ENCODE results near the gene NPL.

NPL gene

GRCh38 chr1:182778862-182779261 lies 10.7 kb upstream of the NPL start:
- no peak for DNase-seq (ENCODE audit: low read depth in 2 of 2)

DNA sequence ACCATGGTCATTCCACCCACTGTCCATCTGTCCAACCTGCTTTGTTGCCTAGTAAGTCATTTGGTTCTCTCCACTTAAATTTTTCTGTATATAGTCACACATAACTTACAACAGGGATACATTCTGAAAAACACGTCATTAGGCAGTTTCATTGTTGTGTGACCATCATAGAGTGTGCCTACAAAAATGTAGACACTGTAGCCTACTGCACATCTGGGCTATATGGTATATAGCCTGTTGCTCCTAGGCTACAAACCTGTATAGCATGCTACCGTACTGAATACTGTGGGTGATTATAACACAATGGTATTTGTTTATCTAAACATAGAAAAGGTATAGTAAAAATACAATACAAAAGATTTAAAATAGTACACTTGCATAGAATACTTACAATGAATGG lies 10.0 kb upstream of the NPL start:
- no peak for DNase-seq (ENCODE audit: low read depth in 2 of 2)

GRCh38 chr1:182781841-182782586 lies 7.6 kb upstream of the NPL start:
- peak; percentile 33 to 66 for DNase-seq (ENCODE audit: low read depth in 2 of 2)

DNA sequence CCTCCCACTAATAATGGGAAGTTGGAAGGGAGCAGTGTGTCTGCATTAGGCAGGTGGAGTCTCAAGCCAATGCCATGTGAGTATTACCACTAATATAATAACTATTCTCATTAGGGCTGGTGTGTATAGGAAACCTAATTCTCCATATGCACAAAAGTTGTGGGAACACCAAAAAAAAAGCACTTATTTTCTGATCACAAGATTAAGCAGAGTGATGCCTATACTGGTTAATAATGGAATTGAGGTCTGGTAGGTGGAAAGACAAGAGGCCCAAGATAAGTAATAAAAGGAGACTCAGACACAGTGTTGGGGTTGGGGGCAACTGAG lies 7.0 kb upstream of the NPL start:
- no peak for DNase-seq (ENCODE audit: low read depth in 2 of 2)

GRCh38 chr1:182783068-182783467 lies 6.5 kb upstream of the NPL start:
- no peak for DNase-seq (ENCODE audit: low read depth in 2 of 2)

GRCh38 chr1:182784556-182785171 lies 4.9 kb upstream of the NPL start:
- DNase-seq (ENCODE audit: low read depth in 2 of 2): no peak

DNA sequence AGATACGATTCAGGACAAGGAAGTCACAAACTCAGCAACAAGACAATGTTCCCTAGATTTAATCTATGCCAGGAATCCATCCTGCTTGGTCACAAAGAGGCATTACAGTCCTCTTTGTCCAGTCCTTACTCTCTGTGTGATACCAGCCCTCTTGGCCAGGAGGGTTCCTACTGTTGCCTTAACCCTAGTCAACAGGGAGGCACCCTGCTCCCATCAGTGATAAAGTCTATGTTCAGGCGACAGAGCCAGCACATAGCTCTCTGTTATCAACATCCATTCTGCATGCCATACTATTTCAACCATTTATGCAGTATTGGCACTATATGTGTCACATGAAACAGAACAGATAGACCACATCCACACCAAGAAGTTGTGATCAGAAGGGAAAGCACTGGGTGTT lies 4.4 kb upstream of the NPL start:
- DNase-seq (ENCODE audit: low read depth in 2 of 2): no peak

DNA sequence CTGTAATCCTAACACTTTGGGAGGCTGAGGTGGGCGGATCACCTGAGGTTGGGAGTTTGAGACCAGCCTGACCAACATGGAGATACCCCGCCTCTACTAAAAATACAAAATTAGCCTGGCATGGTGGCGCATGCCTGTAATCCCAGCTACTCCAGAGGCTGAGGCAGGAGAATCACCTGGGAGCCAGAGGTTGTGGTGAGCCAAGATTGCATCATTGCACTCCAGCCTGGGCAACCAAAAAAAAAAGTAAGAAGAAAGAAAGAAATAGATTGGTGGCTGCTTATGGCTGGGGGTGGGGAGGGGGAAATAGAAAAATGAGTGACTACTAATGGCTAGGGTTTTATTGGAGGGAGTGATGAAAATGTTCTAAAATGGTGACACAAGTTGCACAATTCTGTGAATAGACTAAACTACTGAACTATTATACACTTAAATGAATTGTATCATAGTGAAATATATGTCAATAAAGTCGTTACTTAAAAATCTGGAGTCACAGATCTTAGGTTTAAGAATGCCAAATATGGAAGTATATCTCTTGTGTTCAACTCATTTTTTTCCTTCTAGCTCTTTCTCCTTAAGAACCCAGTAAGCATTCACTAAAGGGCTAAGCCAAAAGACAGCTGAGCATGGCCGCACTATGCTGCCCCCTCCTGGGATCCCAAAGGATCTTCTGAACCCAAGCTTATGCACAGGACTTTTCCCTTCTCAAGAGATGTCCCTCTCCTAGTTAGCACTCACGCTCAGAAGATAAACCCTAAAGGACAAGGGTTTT lies 3.2 kb upstream of the NPL start:
- peak; percentile 17 to 29 for DNase-seq (ENCODE audit: low read depth in 2 of 2)

GRCh38 chr1:182786995-182787324 lies 2.6 kb upstream of the NPL start:
- no peak for DNase-seq (ENCODE audit: low read depth in 2 of 2)

GRCh38 chr1:182791281-182792179 lies 2.0 kb downstream of the NPL start:
- no peak for DNase-seq (ENCODE audit: low read depth in 2 of 2)

DNA sequence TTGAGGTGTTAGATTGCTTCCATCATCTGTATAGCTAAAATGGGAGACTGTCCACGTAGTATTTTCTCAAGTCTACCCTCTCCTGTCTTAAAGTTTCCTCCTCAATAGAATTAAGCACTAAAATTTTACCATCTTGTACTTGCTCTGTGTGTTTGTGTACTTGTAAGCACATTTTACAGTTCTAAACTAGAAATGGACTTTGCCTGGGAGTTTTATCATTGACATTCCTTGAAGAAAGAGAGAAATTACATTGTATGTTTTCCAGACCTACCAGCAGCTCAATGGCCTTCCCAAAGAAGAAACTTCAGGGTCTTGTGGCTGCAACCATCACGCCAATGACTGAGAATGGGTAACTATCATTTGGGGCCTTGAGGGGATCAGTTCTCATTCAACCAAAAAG lies 4.5 kb downstream of the NPL start:
- no peak for DNase-seq (ENCODE audit: low read depth in 2 of 2)

DNA sequence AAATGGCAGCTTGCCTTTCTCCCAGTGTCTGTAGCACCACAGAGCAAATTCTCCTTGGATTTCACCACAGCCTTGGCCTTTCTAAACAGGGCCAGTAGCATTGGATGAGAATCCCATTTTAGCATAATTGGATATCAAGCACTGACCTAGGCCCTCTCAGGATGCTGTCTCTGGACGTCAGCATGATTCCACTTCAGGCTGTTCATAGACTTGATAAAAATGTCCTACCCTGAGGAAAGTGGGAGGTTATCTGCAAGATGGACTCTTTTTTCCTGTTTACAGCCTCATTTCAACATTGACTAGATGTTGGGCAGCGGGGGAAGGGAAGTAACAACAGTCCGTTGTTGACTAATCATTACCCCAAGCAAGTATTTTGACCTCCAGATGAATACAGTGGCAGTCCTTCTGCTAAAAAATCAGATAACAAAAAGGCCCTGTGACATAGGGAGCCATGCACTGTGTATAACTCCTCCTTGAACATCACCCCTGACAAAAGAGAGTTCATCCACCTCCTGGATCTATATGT lies 5.2 kb downstream of the NPL start:
- no peak for DNase-seq (ENCODE audit: low read depth in 2 of 2)

GRCh38 chr1:182795563-182796228 lies 6.1 kb downstream of the NPL start:
- no peak for DNase-seq (ENCODE audit: low read depth in 2 of 2)

DNA sequence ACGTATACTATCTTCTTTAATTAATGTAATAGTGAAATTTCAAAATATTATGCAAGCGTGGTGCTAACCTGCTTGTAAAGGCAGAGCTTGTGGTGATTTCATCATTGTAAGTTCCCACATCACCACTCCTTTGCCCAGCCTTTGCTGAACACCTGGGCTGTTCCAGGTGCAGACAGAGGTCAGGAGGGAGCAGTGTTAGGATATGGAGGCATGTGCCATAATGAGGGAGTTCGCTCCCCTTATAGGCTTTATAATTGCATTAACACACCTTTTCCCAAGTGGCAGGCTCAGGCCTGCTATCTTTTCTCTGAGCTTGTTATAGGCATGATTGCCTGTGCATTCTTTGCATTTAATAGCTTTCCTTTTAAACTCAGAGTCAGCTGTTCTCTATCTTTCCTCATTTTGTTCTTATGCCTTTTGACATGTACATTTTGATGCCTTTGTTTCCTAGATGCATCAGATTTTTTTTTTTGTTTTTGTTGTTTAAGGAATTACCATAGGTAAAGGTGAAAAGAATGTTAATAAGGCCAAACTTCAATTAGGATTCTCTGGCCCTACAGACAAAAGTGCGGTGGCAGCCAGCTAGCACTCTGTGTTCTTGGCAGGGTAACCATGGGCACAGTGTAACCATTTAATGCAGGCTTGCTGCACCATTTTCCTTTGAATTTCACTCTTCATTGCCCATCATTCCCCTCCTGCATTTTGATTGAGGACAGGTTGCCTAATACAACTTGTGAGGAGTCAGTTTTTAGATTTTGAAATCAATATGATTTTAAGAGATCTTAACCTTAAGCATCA lies 12.6 kb downstream of the NPL start:
- no peak for DNase-seq (ENCODE audit: low read depth in 2 of 2)

DNA sequence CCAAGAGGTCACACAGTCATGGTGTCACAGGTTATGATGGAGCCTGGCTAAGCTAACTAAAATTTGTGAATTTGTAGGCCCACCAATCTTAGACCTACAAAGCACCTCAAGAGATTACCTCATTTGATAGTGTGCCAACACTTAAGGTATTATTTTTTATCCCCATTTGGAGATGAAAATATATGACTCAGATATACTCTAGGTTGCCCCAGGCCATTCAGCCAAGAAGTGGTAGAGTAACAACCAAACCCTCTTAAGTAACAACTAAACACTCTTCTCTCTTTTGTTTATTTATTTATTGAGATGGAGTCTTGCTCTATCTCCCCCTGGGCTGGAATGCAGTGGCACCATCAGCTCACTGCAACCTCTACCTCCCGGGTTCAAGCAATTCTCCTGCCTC lies 14.3 kb downstream of the NPL start:
- DNase-seq (ENCODE audit: low read depth in 2 of 2): no peak

GRCh38 chr1:182806015-182806678 lies 16.6 kb downstream of the NPL start:
- DNase-seq (ENCODE audit: low read depth in 2 of 2): no peak

DNA sequence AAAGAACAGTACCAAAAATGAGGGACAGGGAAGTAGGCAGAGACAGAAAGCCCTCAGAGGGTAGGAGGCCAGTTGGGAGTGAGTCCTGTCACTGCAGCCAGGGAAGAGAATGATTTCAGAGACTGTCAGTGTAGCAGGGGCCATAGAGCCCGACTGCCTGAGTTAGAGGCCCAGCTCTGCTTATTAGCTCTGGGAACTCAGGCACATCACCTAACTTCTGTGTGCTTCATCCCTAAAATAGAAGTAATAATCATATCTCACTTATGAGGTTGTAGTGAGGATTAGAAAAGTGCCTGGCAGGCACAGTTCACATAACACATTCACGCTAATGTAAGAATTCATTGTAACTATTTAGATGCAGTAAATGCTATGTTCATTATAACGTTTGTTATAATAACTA lies 18.3 kb downstream of the NPL start:
- DNase-seq (ENCODE audit: low read depth in 2 of 2): no peak

DNA sequence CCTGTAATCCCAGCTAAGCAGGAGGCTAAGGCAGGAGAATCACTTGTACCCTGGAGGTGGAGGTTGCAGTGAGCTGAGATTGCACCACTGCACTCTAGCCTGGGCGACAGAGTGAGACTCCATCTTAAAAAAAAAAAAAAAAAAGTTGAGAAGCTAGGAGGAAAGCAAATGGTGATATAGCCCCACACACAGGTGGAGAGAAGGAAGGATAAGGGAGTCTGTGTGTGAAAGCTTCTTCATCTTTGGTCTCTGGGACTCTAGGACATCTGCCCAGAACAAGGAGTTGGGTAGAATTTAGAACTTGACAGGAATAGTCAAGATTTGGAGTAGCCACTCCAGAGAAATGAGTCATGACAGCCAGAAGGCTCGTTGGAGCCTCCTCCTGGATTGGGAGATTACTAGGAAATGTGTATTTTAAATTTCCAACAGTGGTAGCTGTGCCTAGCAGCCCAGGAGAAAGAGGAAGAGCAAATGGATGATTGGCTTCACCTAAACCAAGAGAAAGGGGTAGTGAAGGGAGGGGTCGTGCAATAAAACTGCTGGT lies 19.9 kb downstream of the NPL start:
- no peak for DNase-seq (ENCODE audit: low read depth in 2 of 2)

- no peak for DNase-seq (ENCODE audit: low read depth in 2 of 2)
Observed at GRCh38 chr1:182811975-182812722, 22.6 kb downstream of the NPL start.
